H1 (cell line): ENCODE data around the gene PLEKHM3.

Experiments used
- CEBPB ChIP-seq: IDR thresholded peaks from 2 replicates; pipeline ENCODE4 v1.6.1; 2012; ENCODE audit warnings: low read depth, low read length
- EZH2 ChIP-seq: fragments of 200-600 bp; sonication (generic); IDR thresholded peaks from 2 replicates; pipeline ENCODE4 v1.7.1; 2012; ENCODE audit warnings: low read depth, mild to moderate bottlenecking, moderate library complexity, low read length, inconsistent platforms; ENCODE audit not compliant: severe bottlenecking
- GABPA ChIP-seq: IDR thresholded peaks from 2 replicates; pipeline ENCODE4 v1.6.1; 2011; ENCODE audit warnings: mild to moderate bottlenecking, low read length, moderate library complexity, borderline replicate concordance; ENCODE audit not compliant: insufficient read depth
- POLR2A ChIP-seq, 2 experiments: IDR thresholded peaks; 1 replicate in 1 of 2; 2 replicates in 1 of 2; pipeline ENCODE4 v1.6.1; 2011; ENCODE audit warnings: low read depth in 2 of 2, low read length in 2 of 2, mild to moderate bottlenecking in 2 of 2; ENCODE audit errors: control extremely low read depth in 1 of 2
- POLR2AphosphoS5 ChIP-seq: IDR thresholded peaks from 2 replicates; pipeline ENCODE4 v1.6.1; 2011; ENCODE audit warnings: low read depth, low read length
- SRF ChIP-seq: IDR thresholded peaks from 2 replicates; pipeline ENCODE4 v1.6.1; 2011; ENCODE audit warnings: mild to moderate bottlenecking, low read depth, low read length, moderate library complexity
- TBP ChIP-seq: IDR thresholded peaks from 2 replicates; pipeline ENCODE4 v1.6.1; 2011; ENCODE audit warnings: low read depth, low read length, improper control_type of control experiment
- ZNF274 ChIP-seq: IDR thresholded peaks from 2 replicates; pipeline ENCODE4 v1.7.0; 2012; ENCODE audit warnings: low read length, borderline replicate concordance; ENCODE audit errors: extremely low read depth
- TF ChIP-seq, protein P1 (sequence below), 3 experiments: IDR thresholded peaks; 1 replicate in 2 of 3; 2 replicates in 1 of 3; pipeline versions ENCODE4 v1.5.1 to v1.6.1; 2011; ENCODE audit warnings: low read length in 3 of 3, mild to moderate bottlenecking in 3 of 3, inconsistent platforms in 2 of 3, low read depth in 1 of 3, moderate library complexity in 1 of 3; ENCODE audit not compliant: insufficient read depth in 1 of 3; ENCODE audit errors: control extremely low read depth in 1 of 3

DNA sequence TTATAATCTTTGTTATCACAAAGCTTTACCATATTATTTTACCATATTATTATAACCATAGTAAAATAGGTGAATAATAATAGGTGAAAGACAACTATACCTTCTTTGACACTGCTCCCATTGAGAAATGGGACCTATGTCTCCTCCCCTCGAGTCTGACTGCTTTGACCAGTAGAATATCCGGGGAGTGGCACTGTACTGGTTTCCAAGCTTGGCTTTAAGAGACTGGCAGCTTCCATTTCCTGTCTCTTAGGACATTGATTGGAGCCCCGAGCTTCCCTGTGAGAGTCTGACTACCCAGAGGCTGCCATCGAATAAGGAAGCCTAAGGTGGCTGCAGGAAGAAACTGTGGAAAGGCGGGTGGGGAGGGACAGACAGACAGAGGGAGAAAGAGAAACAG is 40.1 kb upstream of the PLEKHM3 start:
- no peak for TF ChIP-seq EZH2
- no peak for TF ChIP-seq POLR2A (IDR thresholded peaks at IDR 0.05; ENCODE audit: control extremely low read depth in 1 of 2, low read depth in 2 of 2, low read length in 2 of 2)
- no peak for TF ChIP-seq ZNF274
- TF ChIP-seq TBP, result no peak
- TF ChIP-seq GABPA, result no peak
- TF ChIP-seq, protein P1, sequence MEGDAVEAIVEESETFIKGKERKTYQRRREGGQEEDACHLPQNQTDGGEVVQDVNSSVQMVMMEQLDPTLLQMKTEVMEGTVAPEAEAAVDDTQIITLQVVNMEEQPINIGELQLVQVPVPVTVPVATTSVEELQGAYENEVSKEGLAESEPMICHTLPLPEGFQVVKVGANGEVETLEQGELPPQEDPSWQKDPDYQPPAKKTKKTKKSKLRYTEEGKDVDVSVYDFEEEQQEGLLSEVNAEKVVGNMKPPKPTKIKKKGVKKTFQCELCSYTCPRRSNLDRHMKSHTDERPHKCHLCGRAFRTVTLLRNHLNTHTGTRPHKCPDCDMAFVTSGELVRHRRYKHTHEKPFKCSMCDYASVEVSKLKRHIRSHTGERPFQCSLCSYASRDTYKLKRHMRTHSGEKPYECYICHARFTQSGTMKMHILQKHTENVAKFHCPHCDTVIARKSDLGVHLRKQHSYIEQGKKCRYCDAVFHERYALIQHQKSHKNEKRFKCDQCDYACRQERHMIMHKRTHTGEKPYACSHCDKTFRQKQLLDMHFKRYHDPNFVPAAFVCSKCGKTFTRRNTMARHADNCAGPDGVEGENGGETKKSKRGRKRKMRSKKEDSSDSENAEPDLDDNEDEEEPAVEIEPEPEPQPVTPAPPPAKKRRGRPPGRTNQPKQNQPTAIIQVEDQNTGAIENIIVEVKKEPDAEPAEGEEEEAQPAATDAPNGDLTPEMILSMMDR (IDR thresholded peaks at IDR 0.05; ENCODE audit: control extremely low read depth in 1 of 3, insufficient read depth in 1 of 3, low read depth in 1 of 3, low read length in 3 of 3), result no peak
- TF ChIP-seq POLR2AphosphoS5, result no peak
- no peak for TF ChIP-seq SRF
- TF ChIP-seq CEBPB, result no peak
